IMR-90 (cell line): ENCODE measurements around the gene CORO1A. TPM values are rescaled to one million over a fixed set of nuclear protein-coding genes. Genes with fewer than 3 reads are reported as not detected.

Source experiments
- ATAC-seq: fragments of 200-7000 bp; cut with Tn5 transposase; 2 replicates; pipeline ENCODE4 v1.9.1; 2020; ENCODE audit warnings: low read depth, mild to moderate bottlenecking, moderate library complexity
- BruUV-seq: library from RNA; stranded (reverse); fragments of 400-500 nt; replicated peaks from 2 replicates; lab custom pipeline; 2021; lab: Mats Ljungman, UMichigan
- CTCF ChIA-PET: fragments of 300-600 bp; formaldehyde crosslinking; extraction: SDS; loops from one replicate; lab custom pipeline; 2021; ENCODE audit warnings: antibody characterized with exemption; lab: Yijun Ruan, JAX
- POLR2A ChIA-PET: fragments of 300-600 bp; sonication (Branson Sonifier 250); formaldehyde crosslinking; loops from one replicate; lab custom pipeline; 2022; ENCODE audit warnings: antibody characterized with exemption; ENCODE audit not compliant: unreplicated experiment; lab: Charles Lee
- DNase-seq: peaks from one replicate; pipeline ENCODE4 v3.0.0; 2013
- H2AFZ ChIP-seq: replicated peaks from 2 replicates; pipeline ENCODE3; 2013; ENCODE audit warnings: low read length, mild to moderate bottlenecking; ENCODE audit not compliant: poor library complexity
- H2AK5ac ChIP-seq: 2 replicates; pipeline ENCODE4 v1.6.1; 2013; ENCODE audit warnings: low read depth, low read length, inconsistent platforms
- H2AK9ac ChIP-seq: replicated peaks from 2 replicates; pipeline ENCODE3; 2013; ENCODE audit warnings: mild to moderate bottlenecking, low read depth, low read length, moderate library complexity; ENCODE audit not compliant: poor library complexity
- H2BK120ac ChIP-seq: 2 replicates; pipeline ENCODE4 v1.6.1; 2013; ENCODE audit warnings: low read depth, low read length, inconsistent platforms
- H2BK15ac ChIP-seq: 3 replicates; pipeline ENCODE4 v1.6.1; 2013; ENCODE audit warnings: low read depth, low read length, inconsistent platforms
- H2BK20ac ChIP-seq: 2 replicates; pipeline ENCODE4 v1.6.1; 2013; ENCODE audit warnings: low read depth, mild to moderate bottlenecking, inconsistent platforms, low read length, moderate library complexity
- H2BK5ac ChIP-seq: 2 replicates; pipeline ENCODE4 v1.6.1; 2013; ENCODE audit warnings: mild to moderate bottlenecking, low read depth, low read length, inconsistent platforms; ENCODE audit not compliant: poor library complexity, severe bottlenecking
- H3K14ac ChIP-seq: replicated peaks from 2 replicates; pipeline ENCODE4 v1.6.1; 2013; ENCODE audit warnings: low read depth, low read length, inconsistent platforms
- H3K18ac ChIP-seq: 2 replicates; pipeline ENCODE4 v1.6.1; 2013; ENCODE audit warnings: low read depth, low read length, control low read depth
- H3K23ac ChIP-seq: 2 replicates; pipeline ENCODE4 v1.6.1; 2013; ENCODE audit warnings: low read depth, low read length, inconsistent platforms
- H3K27ac ChIP-seq: 2 replicates; pipeline ENCODE4 v1.5.1; 2013; ENCODE audit warnings: mild to moderate bottlenecking, control low read depth, low read length; ENCODE audit not compliant: insufficient read depth
- H3K27me3 ChIP-seq: 2 replicates; pipeline ENCODE4 v1.6.1; 2013; ENCODE audit warnings: low read length; ENCODE audit not compliant: control insufficient read depth, insufficient read depth
- H3K36me3 ChIP-seq: 2 replicates; pipeline ENCODE4 v1.6.1; 2013; ENCODE audit warnings: low read length, mixed read lengths; ENCODE audit not compliant: control insufficient read depth, insufficient read depth
- H3K4ac ChIP-seq: 2 replicates; pipeline ENCODE4 v1.6.1; 2013; ENCODE audit warnings: low read depth, low read length, inconsistent platforms
- H3K4me1 ChIP-seq: 2 replicates; pipeline ENCODE4 v1.6.1; 2013; ENCODE audit warnings: low read length, mixed read lengths; ENCODE audit not compliant: control insufficient read depth, insufficient read depth
- H3K4me2 ChIP-seq: 2 replicates; pipeline ENCODE4 v1.6.1; 2013; ENCODE audit warnings: low read depth, mild to moderate bottlenecking, control low read depth, low read length, moderate library complexity
- H3K4me3 ChIP-seq: 2 replicates; pipeline ENCODE4 v1.5.1; 2013; ENCODE audit warnings: low read depth, mild to moderate bottlenecking, control low read depth, low read length, moderate library complexity; ENCODE audit not compliant: insufficient read depth
- H3K56ac ChIP-seq: 2 replicates; pipeline ENCODE4 v1.6.1; 2013; ENCODE audit warnings: low read length, inconsistent platforms; ENCODE audit not compliant: insufficient read depth; ENCODE audit errors: extremely low read depth
- H3K79me1 ChIP-seq, 2 experiments: 2 replicates each; pipeline ENCODE4 v1.6.1; 2013; ENCODE audit warnings: low read length in 2 of 2, inconsistent platforms in 1 of 2, low read depth in 1 of 2
- H3K9ac ChIP-seq: 2 replicates; pipeline ENCODE4 v1.6.1; 2013; ENCODE audit warnings: low read depth, low read length, control low read depth
- H3K9me1 ChIP-seq: 2 replicates; pipeline ENCODE4 v1.6.1; 2013; ENCODE audit warnings: low read length, inconsistent platforms; ENCODE audit not compliant: insufficient read depth
- H3K9me3 ChIP-seq: 2 replicates; pipeline ENCODE4 v1.6.1; 2013; ENCODE audit warnings: low read length; ENCODE audit not compliant: control insufficient read depth, insufficient read depth
- H4K20me1 ChIP-seq: 2 replicates; pipeline ENCODE4 v1.6.1; 2013; ENCODE audit warnings: low read length, inconsistent platforms; ENCODE audit not compliant: insufficient read depth
- H4K5ac ChIP-seq: 2 replicates; pipeline ENCODE4 v1.6.1; 2013; ENCODE audit warnings: mild to moderate bottlenecking, low read depth, low read length, control low read depth
- H4K8ac ChIP-seq, 2 experiments: 2 replicates each; pipeline ENCODE4 v1.6.1; 2013; ENCODE audit warnings: low read depth in 2 of 2, low read length in 2 of 2, control low read depth in 1 of 2, inconsistent platforms in 1 of 2
- H4K91ac ChIP-seq: 2 replicates; pipeline ENCODE4 v1.6.1; 2013; ENCODE audit warnings: low read depth, low read length, inconsistent platforms; ENCODE audit not compliant: insufficient read depth
- BHLHE40 ChIP-seq: fragments of 150-350 bp; IDR thresholded peaks from 2 replicates; pipeline ENCODE4 v1.6.1; 2016; ENCODE audit warnings: mild to moderate bottlenecking, low read depth, low read length
- CEBPB ChIP-seq: IDR thresholded peaks from 2 replicates; pipeline ENCODE4 v1.6.1; 2012; ENCODE audit warnings: low read depth, low read length, improper control_type of control experiment
- CHD1 ChIP-seq: IDR thresholded peaks from 2 replicates; pipeline ENCODE4 v1.6.1; 2012; ENCODE audit warnings: low read depth, low read length, improper control_type of control experiment
- CTCF ChIP-seq: conservative IDR thresholded peaks from 2 replicates; pipeline ENCODE4 v1.5.1; 2012; ENCODE audit warnings: mild to moderate bottlenecking, low read depth, low read length, improper control_type of control experiment
- FOS ChIP-seq: fragments of 150-350 bp; IDR thresholded peaks from 2 replicates; pipeline ENCODE4 v1.6.1; 2016; ENCODE audit warnings: low read depth, low read length
- MAFK ChIP-seq: IDR thresholded peaks from 2 replicates; pipeline ENCODE4 v1.6.1; 2012; ENCODE audit warnings: low read depth, low read length, improper control_type of control experiment
- MAZ ChIP-seq: IDR thresholded peaks from 2 replicates; pipeline ENCODE4 v1.6.1; 2012; ENCODE audit warnings: low read depth, mild to moderate bottlenecking, low read length, improper control_type of control experiment, moderate library complexity, borderline replicate concordance
- MXI1 ChIP-seq: IDR thresholded peaks from 2 replicates; pipeline ENCODE4 v1.6.1; 2012; ENCODE audit warnings: low read depth, mild to moderate bottlenecking, low read length, moderate library complexity, borderline replicate concordance
- NFE2L2 ChIP-seq: fragments of 150-350 bp; IDR thresholded peaks from 2 replicates; pipeline ENCODE4 v1.6.1; 2016; ENCODE audit warnings: low read depth, mild to moderate bottlenecking, low read length
- POLR2A ChIP-seq: IDR thresholded peaks from 2 replicates; pipeline ENCODE4 v1.6.1; 2012; ENCODE audit warnings: mild to moderate bottlenecking, low read depth, low read length
- RAD21 ChIP-seq: IDR thresholded peaks from 2 replicates; pipeline ENCODE4 v1.6.1; 2012; ENCODE audit warnings: low read length, improper control_type of control experiment
- RCOR1 ChIP-seq: IDR thresholded peaks from 2 replicates; pipeline ENCODE4 v1.6.1; 2012; ENCODE audit warnings: mild to moderate bottlenecking, low read length, improper control_type of control experiment; ENCODE audit not compliant: insufficient replicate concordance
- RFX5 ChIP-seq: IDR thresholded peaks from 2 replicates; pipeline ENCODE4 v1.8.0; 2012; ENCODE audit warnings: low read depth, mild to moderate bottlenecking, low read length, moderate library complexity
- SMC3 ChIP-seq: fragments of 150-350 bp; IDR thresholded peaks from 2 replicates; pipeline ENCODE4 v1.6.1; 2016; ENCODE audit warnings: low read depth, mild to moderate bottlenecking, antibody characterized with exemption, low read length, moderate library complexity
- USF2 ChIP-seq: fragments of 150-350 bp; IDR thresholded peaks from 2 replicates; pipeline ENCODE4 v1.6.1; 2017; ENCODE audit warnings: mild to moderate bottlenecking, antibody characterized with exemption, low read length, low read depth
- WGBS, 2 experiments: methylation state at CpG; one replicate each; pipeline versions ENCODE4 v1.1.5 to v1.1.7; 2013; ENCODE audit warnings: missing lambda C conversion rate in 2 of 2; ENCODE audit not compliant: insufficient read length in 1 of 2; ENCODE audit errors: extremely low coverage in 2 of 2; 5-methylcytosine and 5-hydroxymethylcytosine counted together
- dilution Hi-C: fragments of 300-500 bp; cut with HindIII; formaldehyde crosslinking; loops from one replicate; pipeline ENCODE4 v1.14.3; 2018; ENCODE audit warnings: low sequenced_read_pairs; ENCODE audit not compliant: unreplicated experiment
- in situ Hi-C: fragments of 300-500 bp; cut with MboI; formaldehyde crosslinking; loops from 3 replicates; pipeline ENCODE4 v1.14.3; 2019; ENCODE audit warnings: low sequenced_read_pairs, inconsistent platforms, mixed read lengths
- intact Hi-C: fragments of 100-400 bp; cut with micrococcal nuclease; formaldehyde crosslinking; loops from 2 replicates; pipeline ENCODE4 v1.10.0; 2022
- polyA plus RNA-seq, 3 experiments: library from polyadenylated mRNA; depleted of rRNA; stranded (reverse); fragments of >200 nt; gene quantifications; 2 replicates each; pipeline ENCODE4 v1.2.3, GENCODE V29; 2012; ENCODE audit warnings: low replicate concordance in 1 of 3
- total RNA-seq: library from RNA; depleted of rRNA; stranded (reverse); fragments of >200 nt; gene quantifications from 2 replicates; pipeline ENCODE4 v1.2.3, GENCODE V29; 2012
- TF ChIP-seq, protein P1 (sequence below): fragments of 150-350 bp; IDR thresholded peaks from 2 replicates; pipeline ENCODE4 v1.6.1; 2016; ENCODE audit warnings: low read depth, mild to moderate bottlenecking, low read length, moderate library complexity, borderline replicate concordance

The CORO1A gene
- total and polyA plus RNA-seq, 2 of the 4 experiments (the other 2 are of a cell fraction) = 7.2 to 13.2 TPM

GRCh38 chr16:30163538-30163937 lies 19.9 kb upstream of the CORO1A start:
- Histone ChIP-seq H2BK5ac (no peak overlapping the region), H3K14ac (no peak overlapping the region), H3K79me1 (no peaks in the 10 kb centered on the region), H2AK5ac (no peak overlapping the region), H3K27ac (no peak overlapping the region), H3K23ac (no peak overlapping the region), H3K27me3 (peaks cover 6% of the 10 kb centered on the region; the same call in 1 of the 2 replicates), H2AK9ac (no peak overlapping the region), H3K4ac (no peak overlapping the region), H3K9me3 (no peaks in the 10 kb centered on the region), H2AFZ (no peak overlapping the region), H4K91ac (no peak overlapping the region), H3K4me1 (no peaks in the 10 kb centered on the region), H3K4me3 (no peak overlapping the region), H3K56ac (no peak overlapping the region), H2BK120ac (no peak overlapping the region), H3K4me2 (no peak overlapping the region), H2BK15ac (no peak overlapping the region), H4K20me1 (no peaks in the 10 kb centered on the region), H3K36me3 (no peaks in the 10 kb centered on the region), H2BK20ac (no peak overlapping the region), H4K8ac (no peak overlapping the region), H4K5ac (no peak overlapping the region), H3K9ac (no peak overlapping the region), H3K18ac (no peak overlapping the region), H3K9me1 (no peaks in the 10 kb centered on the region)
- intact Hi-C loops (no loop called here), in situ Hi-C loops (no loop called here), dilution Hi-C loops (no loop called here)
- DNase-seq = no peak
- no peak for ATAC-seq
- no TSS peak for BruUV-seq
- ChIA-PET CTCF (no interaction called here), POLR2A (no interaction called here)
- TF ChIP-seq FOS (no peak), CTCF (no peak), BHLHE40 (no peak), RAD21 (no peak), POLR2A (no peak), SMC3 (no peak), MXI1 (no peak), CEBPB (no peak), RCOR1 (no peak), CHD1 (no peak), USF2 (no peak), RFX5 (no peak), NFE2L2 (no peak), MAFK (no peak), MAZ (no peak)
- TF ChIP-seq, protein P1, sequence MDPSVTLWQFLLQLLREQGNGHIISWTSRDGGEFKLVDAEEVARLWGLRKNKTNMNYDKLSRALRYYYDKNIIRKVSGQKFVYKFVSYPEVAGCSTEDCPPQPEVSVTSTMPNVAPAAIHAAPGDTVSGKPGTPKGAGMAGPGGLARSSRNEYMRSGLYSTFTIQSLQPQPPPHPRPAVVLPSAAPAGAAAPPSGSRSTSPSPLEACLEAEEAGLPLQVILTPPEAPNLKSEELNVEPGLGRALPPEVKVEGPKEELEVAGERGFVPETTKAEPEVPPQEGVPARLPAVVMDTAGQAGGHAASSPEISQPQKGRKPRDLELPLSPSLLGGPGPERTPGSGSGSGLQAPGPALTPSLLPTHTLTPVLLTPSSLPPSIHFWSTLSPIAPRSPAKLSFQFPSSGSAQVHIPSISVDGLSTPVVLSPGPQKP = no peak
- WGBS, 2 experiments = no CpG with 5 or more reads among the region's 3 CpGs
